Transverse colon (tissue), 4 donors: Measurements from ENCODE around the gene TRMT44. TPM values are rescaled to one million over a fixed set of nuclear protein-coding genes. Genes with fewer than 3 reads are reported as not detected.

Experiments
- DNase-seq: peaks from one replicate; pipeline ENCODE4 v3.0.0-alpha.2; 2019
- H3K27ac ChIP-seq, 4 donors: fragments of 200-600 bp; sonication (generic); 2 replicates each; pipeline ENCODE4 v1.5.1; 2016 to 2018; ENCODE audit warnings: inconsistent platforms in 4 of 4
- H3K27me3 ChIP-seq: fragments of 200-600 bp; sonication (generic); 2 replicates; pipeline ENCODE4 v1.5.1; 2017; ENCODE audit warnings: inconsistent platforms
- H3K36me3 ChIP-seq, 4 donors: fragments of 200-600 bp; sonication (generic); 2 replicates each; pipeline ENCODE4 v1.5.1; 2017 to 2019; ENCODE audit warnings: inconsistent platforms in 4 of 4
- H3K4me1 ChIP-seq, 4 donors: fragments of 200-600 bp; sonication (generic); 2 replicates each; pipeline ENCODE4 v1.5.1; 2017 to 2020; ENCODE audit warnings: inconsistent platforms in 4 of 4
- H3K4me3 ChIP-seq, 4 donors: fragments of 200-600 bp; sonication (generic); 1 replicate in 1 of 4; 2 replicates in 3 of 4; pipeline versions ENCODE4 v1.5.1 to v1.6.1; 2017 to 2019; ENCODE audit warnings: inconsistent platforms in 4 of 4
- H3K9me3 ChIP-seq, 2 donors: fragments of 200-600 bp; sonication (generic); 2 replicates each; pipeline ENCODE4 v1.5.1; 2017 to 2019; ENCODE audit warnings: inconsistent platforms in 2 of 2
- CTCF ChIP-seq, 5 experiments: fragments of 200-600 bp in 3 of 5; fragments of 450-650 bp in 2 of 5; sonication (generic) in 3 of 5; IDR thresholded peaks; 1 replicate in 2 of 5; 2 replicates in 3 of 5; pipeline ENCODE4 v1.5.1; 2016 to 2017; ENCODE audit warnings: antibody characterized with exemption in 5 of 5, inconsistent platforms in 3 of 5, mild to moderate bottlenecking in 2 of 5, moderate library complexity in 1 of 5
- EP300 ChIP-seq: sonication (generic); formaldehyde crosslinking; IDR thresholded peaks from one replicate; pipeline ENCODE4 v1.6.1; 2017; ENCODE audit warnings: antibody characterized with exemption, low read depth
- POLR2A ChIP-seq: fragments of 450-650 bp; IDR thresholded peaks from one replicate; pipeline ENCODE4 v1.6.1; 2016; ENCODE audit warnings: antibody characterized with exemption, mild to moderate bottlenecking, moderate library complexity
- POLR2AphosphoS5 ChIP-seq, 3 donors: sonication (generic); formaldehyde crosslinking; IDR thresholded peaks; one replicate each; pipeline ENCODE4 v1.6.1; 2016; ENCODE audit warnings: antibody characterized with exemption in 3 of 3
- WGBS, 2 donors: methylation state at CpG; one replicate each; pipeline ENCODE4 v1.1.5; 2018; ENCODE audit warnings: low coverage in 1 of 2; 5-methylcytosine and 5-hydroxymethylcytosine counted together
- in situ Hi-C, 4 donors: fragments of 200-750 bp; cut with MboI; loops; one replicate each; pipeline versions ENCODE4 v1.15.0 to v1.15.1; 2017; ENCODE audit warnings: low sequenced_read_pairs in 3 of 4, low pct_ligation_motif_present in 1 of 4, low pct_unique_long_range_greater_than_20kb in 1 of 4
- intact Hi-C: fragments of 100-400 bp; cut with DNase I; formaldehyde crosslinking; loops from one replicate; pipeline ENCODE4 v1.15.1; 2023; ENCODE audit warnings: low total_unique reads
- total RNA-seq, 4 donors: library from RNA; depleted of rRNA; stranded (reverse); fragments of >200 nt; gene quantifications; one replicate each; pipeline ENCODE4 v1.1.0, GENCODE V29; 2016

The TRMT44 gene
- total RNA-seq, 4 donors from 2014 or later, result 19.1 to 190 (median 29.7) TPM

DNA sequence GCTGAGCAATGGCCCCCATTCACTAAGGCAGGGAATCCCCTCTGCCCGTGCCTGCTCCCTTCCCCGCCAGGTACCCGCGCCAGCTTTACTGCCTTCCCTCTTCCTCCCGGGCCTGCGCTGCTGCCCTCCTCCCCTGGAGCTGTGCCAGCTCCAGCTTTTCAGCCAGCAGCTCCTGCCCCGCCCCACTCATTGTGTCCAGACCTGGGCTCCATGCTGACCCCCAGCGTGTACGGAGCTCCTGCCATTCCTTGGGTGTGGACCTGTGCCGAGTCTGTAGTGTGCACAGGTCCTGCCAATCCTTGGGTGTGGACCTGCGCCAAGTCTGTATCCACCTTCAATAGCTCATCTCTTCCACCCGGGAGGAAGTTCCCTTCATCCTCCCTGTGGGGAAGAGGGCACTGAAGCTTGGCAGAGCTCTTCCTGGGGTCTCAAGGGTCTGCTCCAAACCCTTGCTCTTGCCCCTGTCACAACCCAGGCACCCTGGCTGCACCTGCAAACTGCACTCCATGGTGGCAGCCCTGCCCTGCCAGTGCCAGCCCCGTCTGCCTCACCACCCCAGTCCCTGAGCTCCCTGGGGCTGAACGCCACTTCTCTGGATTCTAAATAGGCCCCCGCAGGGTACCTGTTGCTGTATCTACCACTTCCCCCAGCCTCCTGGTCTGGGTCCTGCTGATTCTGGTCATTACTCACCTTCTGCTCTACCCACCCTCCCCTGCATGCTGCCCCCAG lies 63.9 kb downstream of the TRMT44 start:
- peak; percentile 18 for DNase-seq
- H3K9me3 ChIP-seq, result no peaks in the 10 kb centered on the region
- H3K4me1 ChIP-seq, result peaks cover 4 to 22% (median 17%) of the 10 kb centered on the region in 4 donors
- intact Hi-C loops, result no loop called here
- no peak overlapping the region for H3K27ac ChIP-seq
- 40 to 48% methylated on average over 2 to 15 of the region's 15 CpGs for WGBS, 2 donors
- in situ Hi-C loops, result no loop called here
- H3K27me3 ChIP-seq, result no peaks in the 10 kb centered on the region
- no peak for TF ChIP-seq CTCF (IDR thresholded peaks at IDR 0.05)
- TF ChIP-seq POLR2AphosphoS5 (IDR thresholded peaks at IDR 0.05), result no peak
- no peak for TF ChIP-seq EP300
- no peak for TF ChIP-seq POLR2A
- H3K36me3 ChIP-seq, result no peaks in the 10 kb centered on the region
- no peak overlapping the region for H3K4me3 ChIP-seq

- Histone ChIP-seq H3K27ac (no peak overlapping the region), H3K4me1 (peaks cover 4 to 22% (median 17%) of the 10 kb centered on the region in 4 donors), H3K9me3 (no peaks in the 10 kb centered on the region), H3K27me3 (no peaks in the 10 kb centered on the region), H3K36me3 (no peaks in the 10 kb centered on the region), H3K4me3 (no peak overlapping the region)
- no peak for DNase-seq
- in situ Hi-C loops (no loop called here), intact Hi-C loops (no loop called here)
- no peak for TF ChIP-seq POLR2A
- TF ChIP-seq EP300, result no peak
- no peak for TF ChIP-seq CTCF (IDR thresholded peaks at IDR 0.05)
- TF ChIP-seq POLR2AphosphoS5 (IDR thresholded peaks at IDR 0.05), result no peak
- 93% methylated on average over 2 of the region's 7 CpGs; no CpG with 5 or more reads in 1 of the 2 donors for WGBS, 2 donors
These were observed 64.7 kb downstream of the TRMT44 start for GRCh38 chr4:8505229-8505628.

DNA sequence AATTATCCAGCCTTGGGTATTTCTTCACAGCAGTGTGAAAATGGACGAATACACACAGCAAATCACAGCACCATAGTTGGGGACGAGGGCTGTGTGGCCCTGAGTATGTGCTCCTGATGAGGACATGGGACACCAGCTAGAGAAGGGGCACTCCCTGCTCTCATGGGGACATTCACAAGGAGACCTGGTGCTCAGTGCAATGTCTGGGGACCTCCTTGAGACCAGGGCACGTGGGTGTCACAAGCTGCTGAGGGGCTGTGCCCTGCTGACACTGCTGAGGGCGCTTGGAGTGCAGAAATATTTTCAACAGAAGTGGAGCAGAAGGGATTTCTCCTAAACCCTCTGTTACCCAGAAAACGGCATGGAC lies 65.4 kb downstream of the TRMT44 start:
- Histone ChIP-seq H3K27me3 (no peaks in the 10 kb centered on the region), H3K36me3 (no peaks in the 10 kb centered on the region), H3K4me1 (peaks cover 4 to 22% (median 17%) of the 10 kb centered on the region in 4 donors), H3K27ac (peak overlapping the region; percentile 44 to 73 (median 66)), H3K4me3 (no peak overlapping the region), H3K9me3 (no peaks in the 10 kb centered on the region)
- DNase-seq, result no peak
- 61% methylated on average over 5 of the region's 5 CpGs; no CpG with 5 or more reads in 1 of the 2 donors for WGBS, 2 donors
- intact Hi-C loops (no loop called here), in situ Hi-C loops (no loop called here)
- no peak for TF ChIP-seq POLR2AphosphoS5 (IDR thresholded peaks at IDR 0.05)

DNA sequence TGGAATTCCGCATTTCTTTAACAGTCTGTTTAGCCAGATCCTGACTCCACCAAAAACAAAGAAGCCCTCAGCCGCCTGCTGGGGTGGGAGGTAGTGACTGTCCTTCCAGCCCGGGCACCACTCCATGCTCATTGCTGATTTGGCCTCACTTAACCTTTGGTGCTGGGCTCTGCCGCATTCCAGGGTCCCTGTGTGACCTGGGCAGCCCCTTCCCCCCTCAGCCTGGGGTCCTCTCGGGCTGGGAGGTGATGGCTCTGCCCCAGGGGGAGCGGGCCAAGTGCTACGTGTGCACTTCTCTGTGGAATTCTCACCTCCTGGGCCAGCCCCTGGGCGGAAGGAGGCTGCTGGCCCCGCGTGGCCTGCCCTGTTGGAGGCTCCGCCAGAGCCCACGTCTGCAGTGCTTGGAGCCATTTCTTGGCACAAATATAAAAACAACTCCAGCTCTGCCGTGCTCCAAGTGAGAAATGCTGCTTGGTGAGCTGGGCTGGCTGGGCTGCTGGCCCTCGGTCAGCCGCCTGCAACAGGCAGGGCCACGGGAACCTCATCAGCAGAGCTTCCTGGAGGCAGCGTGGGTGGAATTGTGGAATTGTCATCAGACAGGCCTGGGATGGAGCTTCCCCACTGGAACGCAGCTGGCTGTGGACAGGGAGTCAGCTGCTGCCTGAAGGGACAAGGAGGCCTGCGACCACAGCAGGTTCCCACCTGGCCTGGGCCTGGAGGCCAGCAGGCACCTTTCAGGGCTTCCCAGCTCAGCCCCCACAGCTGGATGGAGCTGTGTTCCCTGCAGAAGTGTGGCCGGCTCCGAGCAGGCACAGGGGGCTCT lies 66.0 kb downstream of the TRMT44 start:
- Histone ChIP-seq H3K27ac (peak overlapping the region; percentile 44 to 73 (median 66)), H3K4me1 (peaks cover 4 to 22% (median 17%) of the 10 kb centered on the region in 4 donors), H3K4me3 (no peak overlapping the region), H3K27me3 (no peaks in the 10 kb centered on the region), H3K9me3 (no peaks in the 10 kb centered on the region), H3K36me3 (no peaks in the 10 kb centered on the region)
- 50% methylated on average over 13 of the region's 21 CpGs; no CpG with 5 or more reads in 1 of the 2 donors for WGBS, 2 donors
- TF ChIP-seq POLR2AphosphoS5 (IDR thresholded peaks at IDR 0.05) (no peak), CTCF (IDR thresholded peaks at IDR 0.05) (no peak), EP300 (no peak), POLR2A (no peak)
- intact Hi-C loops (no loop called here), in situ Hi-C loops (no loop called here)
- DNase-seq, result peak; percentile 18
